Measurements from ENCODE around the gene CLEC16A. TPM values are rescaled to one million over a fixed set of nuclear protein-coding genes. Genes with fewer than 3 reads are reported as not detected.
"Not testable (repeated sequence)": the region's sequence is repeated elsewhere in the genome, so short reads cannot be mapped to it uniquely, and the experiment has no call there.

The CLEC16A gene
- total and polyA plus RNA-seq, 2 donors: 10.9 to 19.9 TPM

GRCh38 chr16:10951026-10951425, 6.7 kb downstream of the CLEC16A start:
- no peak overlapping the region for H3K4me3 ChIP-seq (ENCODE audit: low read depth, low read length)
- no peak overlapping the region for H3K27ac ChIP-seq (ENCODE audit: low read depth)
- H3K36me3 ChIP-seq (ENCODE audit: insufficient read depth): no peaks in the 10 kb centered on the region
- peaks cover 1% of the 10 kb centered on the region for H3K4me1 ChIP-seq (ENCODE audit: insufficient read depth)
- WGBS: 42% methylated on average over 4 of the region's 4 CpGs
- no peak for DNase-seq (ENCODE audit: extremely low spot score)

GRCh38 chr16:10954903-10955302, 10.5 kb downstream of the CLEC16A start:
- H3K27ac ChIP-seq (ENCODE audit: low read depth): no peak overlapping the region
- no peak for DNase-seq (ENCODE audit: extremely low spot score)
- no peaks in the 10 kb centered on the region for H3K36me3 ChIP-seq (ENCODE audit: insufficient read depth)
- 83% methylated on average over 7 of the region's 7 CpGs for WGBS
- H3K4me1 ChIP-seq (ENCODE audit: insufficient read depth): no peaks in the 10 kb centered on the region
- no peak overlapping the region for H3K4me3 ChIP-seq (ENCODE audit: low read depth, low read length)

GRCh38 chr16:10957771-10958482, 13.6 kb downstream of the CLEC16A start:
- Histone ChIP-seq H3K27ac (ENCODE audit: low read depth) (no peak overlapping the region), H3K4me3 (ENCODE audit: low read depth, low read length) (no peak overlapping the region), H3K4me1 (ENCODE audit: insufficient read depth) (no peaks in the 10 kb centered on the region), H3K36me3 (ENCODE audit: insufficient read depth) (no peaks in the 10 kb centered on the region)
- WGBS: 85% methylated on average over 6 of the region's 6 CpGs
- no peak for DNase-seq (ENCODE audit: extremely low spot score)

- Histone ChIP-seq H3K4me3 (ENCODE audit: low read depth, low read length) (no peak overlapping the region), H3K27ac (ENCODE audit: low read depth) (no peak overlapping the region), H3K36me3 (ENCODE audit: insufficient read depth) (peaks cover 2% of the 10 kb centered on the region), H3K4me1 (ENCODE audit: insufficient read depth) (no peaks in the 10 kb centered on the region)
- DNase-seq (ENCODE audit: extremely low spot score): no peak
- 76% methylated on average over 5 of the region's 5 CpGs for WGBS
These were observed 14.8 kb downstream of the CLEC16A start for GRCh38 chr16:10959161-10959560.

GRCh38 chr16:10961231-10961630, 16.9 kb downstream of the CLEC16A start:
- 47% methylated on average over 7 of the region's 7 CpGs for WGBS
- H3K4me3 ChIP-seq (ENCODE audit: low read depth, low read length): no peak overlapping the region
- H3K4me1 ChIP-seq (ENCODE audit: insufficient read depth): no peaks in the 10 kb centered on the region
- no peak for DNase-seq (ENCODE audit: extremely low spot score)
- H3K27ac ChIP-seq (ENCODE audit: low read depth): peak overlapping the region; percentile 39
- peaks cover 2% of the 10 kb centered on the region for H3K36me3 ChIP-seq (ENCODE audit: insufficient read depth)

- DNase-seq (ENCODE audit: extremely low spot score): no peak
- Histone ChIP-seq H3K27ac (ENCODE audit: low read depth) (no peak overlapping the region), H3K4me1 (ENCODE audit: insufficient read depth) (no peaks in the 10 kb centered on the region), H3K4me3 (ENCODE audit: low read depth, low read length) (no peak overlapping the region), H3K36me3 (ENCODE audit: insufficient read depth) (peaks cover 2% of the 10 kb centered on the region)
- WGBS: 32% methylated on average over 20 of the region's 20 CpGs
These were observed 19.9 kb downstream of the CLEC16A start for GRCh38 chr16:10964039-10964890.

- Histone ChIP-seq H3K4me3 (ENCODE audit: low read depth, low read length) (no peak overlapping the region), H3K4me1 (ENCODE audit: insufficient read depth) (no peaks in the 10 kb centered on the region), H3K36me3 (ENCODE audit: insufficient read depth) (peaks cover 2% of the 10 kb centered on the region), H3K27ac (ENCODE audit: low read depth) (no peak overlapping the region)
- WGBS: 90% methylated on average over 8 of the region's 8 CpGs
- no peak for DNase-seq (ENCODE audit: extremely low spot score)
These were observed 20.5 kb downstream of the CLEC16A start for GRCh38 chr16:10964891-10965326.

GRCh38 chr16:10965440-10966061, 21.2 kb downstream of the CLEC16A start:
- H3K4me3 ChIP-seq (ENCODE audit: low read depth, low read length): no peak overlapping the region
- no peak for DNase-seq (ENCODE audit: extremely low spot score)
- no peak overlapping the region for H3K27ac ChIP-seq (ENCODE audit: low read depth)
- H3K36me3 ChIP-seq (ENCODE audit: insufficient read depth): peaks cover 2% of the 10 kb centered on the region
- WGBS: 93% methylated on average over 6 of the region's 6 CpGs
- no peaks in the 10 kb centered on the region for H3K4me1 ChIP-seq (ENCODE audit: insufficient read depth)

- H3K4me3 ChIP-seq (ENCODE audit: low read depth, low read length): no peak overlapping the region
- H3K27ac ChIP-seq (ENCODE audit: low read depth): no peak overlapping the region
- 88% methylated on average over 5 of the region's 5 CpGs for WGBS
- DNase-seq (ENCODE audit: extremely low spot score): no peak
- no peaks in the 10 kb centered on the region for H3K4me1 ChIP-seq (ENCODE audit: insufficient read depth)
- peaks cover 2% of the 10 kb centered on the region for H3K36me3 ChIP-seq (ENCODE audit: insufficient read depth)
These were observed 21.8 kb downstream of the CLEC16A start for GRCh38 chr16:10966129-10966528.

- not testable (repeated sequence) for H3K4me3 ChIP-seq (ENCODE audit: low read depth, low read length); DNase-seq (ENCODE audit: extremely low spot score); H3K4me1 ChIP-seq (ENCODE audit: insufficient read depth); H3K36me3 ChIP-seq (ENCODE audit: insufficient read depth); H3K27ac ChIP-seq (ENCODE audit: low read depth)
- 72% methylated on average over 4 of the region's 4 CpGs for WGBS
These were observed 22.2 kb downstream of the CLEC16A start for GRCh38 chr16:10966559-10966958.

GRCh38 chr16:10967986-10968385, 23.6 kb downstream of the CLEC16A start:
- DNase-seq (ENCODE audit: extremely low spot score): no peak
- peaks cover 2% of the 10 kb centered on the region for H3K36me3 ChIP-seq (ENCODE audit: insufficient read depth)
- no peak overlapping the region for H3K4me3 ChIP-seq (ENCODE audit: low read depth, low read length)
- 71% methylated on average over 5 of the region's 5 CpGs for WGBS
- no peak overlapping the region for H3K27ac ChIP-seq (ENCODE audit: low read depth)
- H3K4me1 ChIP-seq (ENCODE audit: insufficient read depth): no peaks in the 10 kb centered on the region

- WGBS: 84% methylated on average over 3 of the region's 3 CpGs
- H3K4me1 ChIP-seq (ENCODE audit: insufficient read depth): no peaks in the 10 kb centered on the region
- no peak for DNase-seq (ENCODE audit: extremely low spot score)
- no peak overlapping the region for H3K27ac ChIP-seq (ENCODE audit: low read depth)
- no peak overlapping the region for H3K4me3 ChIP-seq (ENCODE audit: low read depth, low read length)
- H3K36me3 ChIP-seq (ENCODE audit: insufficient read depth): peaks cover 1% of the 10 kb centered on the region
These were observed 24.1 kb downstream of the CLEC16A start for GRCh38 chr16:10968498-10968897.

- Histone ChIP-seq H3K27ac (ENCODE audit: low read depth) (no peak overlapping the region), H3K36me3 (ENCODE audit: insufficient read depth) (no peaks in the 10 kb centered on the region), H3K4me3 (ENCODE audit: low read depth, low read length) (no peak overlapping the region), H3K4me1 (ENCODE audit: insufficient read depth) (no peaks in the 10 kb centered on the region)
- 53% methylated on average over 1 of the region's 1 CpG for WGBS
- DNase-seq (ENCODE audit: extremely low spot score): no peak
These were observed 25.3 kb downstream of the CLEC16A start for GRCh38 chr16:10969615-10970014.

GRCh38 chr16:10970065-10970464, 25.7 kb downstream of the CLEC16A start:
- Histone ChIP-seq H3K36me3 (ENCODE audit: insufficient read depth) (no peaks in the 10 kb centered on the region), H3K4me3 (ENCODE audit: low read depth, low read length) (no peak overlapping the region), H3K27ac (ENCODE audit: low read depth) (no peak overlapping the region), H3K4me1 (ENCODE audit: insufficient read depth) (no peaks in the 10 kb centered on the region)
- DNase-seq (ENCODE audit: extremely low spot score): no peak
- 94% methylated on average over 2 of the region's 2 CpGs for WGBS
